Fibroblast of pulmonary artery (primary cell): Measurements from ENCODE around the gene FOXP4.

Experiments used
- DNase-seq: peaks from one replicate; pipeline ENCODE4 v3.0.0-alpha.2; 2010; ENCODE audit warnings: low read depth
- H3K4me3 ChIP-seq: replicated peaks from 2 replicates; pipeline ENCODE4 v1.5.1; 2011; ENCODE audit warnings: low read depth, mild to moderate bottlenecking, control low read depth, low read length, moderate library complexity
- CTCF ChIP-seq: IDR thresholded peaks from 2 replicates; pipeline ENCODE4 v1.5.1; 2011; ENCODE audit warnings: mild to moderate bottlenecking, control low read depth, low read length, inconsistent platforms; ENCODE audit errors: missing control alignments

FOXP4 gene

GRCh38 chr6:41593839-41594238 lies 47.7 kb downstream of the FOXP4 start:
- H3K4me3 ChIP-seq: no peak overlapping the region
- TF ChIP-seq CTCF: no peak
- no peak for DNase-seq

DNA sequence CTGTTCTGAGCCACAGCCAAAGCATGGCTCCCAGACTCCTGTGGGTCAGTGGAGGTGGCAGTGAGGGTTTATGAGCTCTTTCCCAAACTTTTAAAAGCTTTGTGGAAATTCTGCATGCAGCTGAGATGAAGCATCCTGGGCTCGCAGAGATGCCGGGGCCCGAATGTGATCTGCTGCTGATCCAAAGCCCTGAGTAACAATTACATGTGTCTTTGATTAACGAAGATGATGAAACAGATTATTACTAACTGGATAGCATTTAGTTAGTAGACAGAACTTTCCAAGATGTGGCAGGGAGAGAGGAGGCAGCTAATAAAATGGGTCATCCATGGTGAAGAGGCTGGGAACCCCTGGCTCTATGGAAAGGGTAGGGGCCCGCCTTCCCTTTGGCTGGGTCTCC lies 48.1 kb downstream of the FOXP4 start:
- no peak overlapping the region for H3K4me3 ChIP-seq
- no peak for DNase-seq
- no peak for TF ChIP-seq CTCF

DNA sequence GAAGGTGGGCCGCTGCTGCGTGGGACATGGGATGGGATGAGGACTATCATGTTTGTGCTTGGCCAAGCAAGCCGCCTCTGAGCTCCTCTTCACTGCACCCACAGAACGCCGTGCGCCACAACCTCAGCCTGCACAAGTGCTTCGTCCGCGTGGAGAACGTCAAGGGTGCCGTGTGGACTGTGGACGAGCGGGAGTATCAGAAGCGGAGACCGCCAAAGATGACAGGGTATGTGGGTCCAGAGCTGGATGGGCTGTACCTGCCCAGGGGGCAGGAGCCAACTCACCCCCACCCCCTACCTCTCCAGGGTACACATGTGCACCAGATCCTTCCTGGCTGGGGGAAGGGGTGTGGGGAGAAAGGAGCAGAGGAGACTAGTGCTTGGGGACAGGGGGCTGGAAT lies 48.6 kb downstream of the FOXP4 start:
- no peak for DNase-seq
- H3K4me3 ChIP-seq: no peak overlapping the region
- no peak for TF ChIP-seq CTCF

GRCh38 chr6:41595166-41595565 lies 49.0 kb downstream of the FOXP4 start:
- DNase-seq: no peak
- H3K4me3 ChIP-seq: no peak overlapping the region
- no peak for TF ChIP-seq CTCF

GRCh38 chr6:41596096-41596685 lies 50.0 kb downstream of the FOXP4 start:
- TF ChIP-seq CTCF: no peak
- DNase-seq: no peak
- H3K4me3 ChIP-seq: no peak overlapping the region

- no peak for DNase-seq
- TF ChIP-seq CTCF: no peak
- no peak overlapping the region for H3K4me3 ChIP-seq
Observed at GRCh38 chr6:41596807-41597206, 50.6 kb downstream of the FOXP4 start.

DNA sequence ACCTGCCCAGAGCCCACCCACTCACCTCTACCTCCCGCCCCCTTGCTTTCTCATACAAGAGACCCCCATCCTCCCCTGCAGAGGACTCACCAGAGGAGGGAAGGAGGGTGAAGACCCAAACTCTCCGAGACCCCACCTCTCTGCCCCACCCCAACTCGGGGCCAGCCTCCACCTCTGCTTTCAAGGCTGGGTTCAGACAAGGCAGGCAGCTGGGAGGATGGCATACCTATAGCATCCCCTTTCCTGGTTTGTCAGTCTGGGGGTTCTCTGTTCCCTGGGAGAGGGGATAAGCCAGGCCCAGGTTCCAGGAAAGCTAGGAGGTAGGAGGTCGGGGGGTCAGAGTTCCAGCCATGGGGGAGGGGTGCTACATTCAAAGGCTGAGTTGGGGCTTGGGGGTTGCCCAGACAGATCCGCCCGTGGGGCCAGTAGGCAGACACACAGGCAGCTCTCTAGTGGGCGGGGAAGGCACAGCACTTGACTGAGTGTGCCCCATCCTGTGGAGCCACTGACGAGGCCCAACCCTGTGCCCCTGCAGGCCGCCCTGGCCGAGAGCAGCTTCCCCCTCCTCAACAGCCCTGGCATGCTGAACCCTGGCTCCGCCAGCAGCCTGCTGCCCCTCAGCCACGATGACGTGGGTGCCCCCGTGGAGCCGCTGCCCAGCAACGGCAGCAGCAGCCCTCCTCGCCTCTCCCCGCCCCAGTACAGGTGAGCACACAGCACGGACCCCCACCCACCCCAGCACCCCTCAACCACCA lies 51.2 kb downstream of the FOXP4 start:
- no peak for TF ChIP-seq CTCF
- H3K4me3 ChIP-seq: no peak overlapping the region
- DNase-seq: no peak
